GM21737 (cell line): ENCODE measurements around the gene PPFIBP1.

Source experiments
- ATAC-seq: cut with Tn5 transposase; IDR thresholded peaks from one replicate; pipeline ENCODE4 v1.9.1; 2021; ENCODE audit warnings: mild to moderate bottlenecking, moderate library complexity; ENCODE audit not compliant: unreplicated experiment

The PPFIBP1 gene

GRCh38 chr12:27511723-27512045 lies 12.3 kb upstream of the PPFIBP1 start:
- no peak for ATAC-seq

GRCh38 chr12:27513155-27513824 lies 10.7 kb upstream of the PPFIBP1 start:
- ATAC-seq: no peak

- ATAC-seq: no peak
These were observed 8.3 kb upstream of the PPFIBP1 start for GRCh38 chr12:27515671-27516070.

- ATAC-seq: no peak
These were observed 7.4 kb upstream of the PPFIBP1 start for GRCh38 chr12:27516625-27517024.

- ATAC-seq: no peak
These were observed 6.5 kb upstream of the PPFIBP1 start for GRCh38 chr12:27517546-27517945.

- ATAC-seq: no peak
These were observed 5.9 kb upstream of the PPFIBP1 start for GRCh38 chr12:27517961-27518665.

GRCh38 chr12:27521066-27521465 lies 2.9 kb upstream of the PPFIBP1 start:
- no peak for ATAC-seq

GRCh38 chr12:27521981-27522380 lies 2.0 kb upstream of the PPFIBP1 start:
- no peak for ATAC-seq

- no peak for ATAC-seq
These were observed 733 bp upstream of the PPFIBP1 start for GRCh38 chr12:27523305-27523641.

GRCh38 chr12:27524494-27524835 lies 459 bp downstream of the PPFIBP1 start:
- ATAC-seq: no peak

GRCh38 chr12:27524839-27525753 lies 1.1 kb downstream of the PPFIBP1 start:
- no peak for ATAC-seq

GRCh38 chr12:27527512-27527911 lies 3.5 kb downstream of the PPFIBP1 start:
- no peak for ATAC-seq

- no peak for ATAC-seq
These were observed 4.8 kb downstream of the PPFIBP1 start for GRCh38 chr12:27528788-27529187.

GRCh38 chr12:27530157-27530922 lies 6.3 kb downstream of the PPFIBP1 start:
- no peak for ATAC-seq

- ATAC-seq: no peak
These were observed 7.9 kb downstream of the PPFIBP1 start for GRCh38 chr12:27531896-27532295.

GRCh38 chr12:27534060-27534764 lies 10.2 kb downstream of the PPFIBP1 start:
- no peak for ATAC-seq

GRCh38 chr12:27534765-27535161 lies 10.8 kb downstream of the PPFIBP1 start:
- ATAC-seq: no peak

- ATAC-seq: no peak
These were observed 11.3 kb downstream of the PPFIBP1 start for GRCh38 chr12:27535318-27535717.

- ATAC-seq: no peak
These were observed 14.1 kb downstream of the PPFIBP1 start for GRCh38 chr12:27537855-27538675.

GRCh38 chr12:27539191-27539631 lies 15.2 kb downstream of the PPFIBP1 start:
- no peak for ATAC-seq
